Tibial nerve (tissue), 4 donors: ENCODE results near the gene PTPRM. TPM values are rescaled to one million over a fixed set of nuclear protein-coding genes. Genes with fewer than 3 reads are reported as not detected.

Source experiments
- DNase-seq, 2 donors: peaks; one replicate each; pipeline ENCODE4 v3.0.0-alpha.2; 2019; ENCODE audit warnings: low spot score in 2 of 2
- H3K27ac ChIP-seq, 4 donors: fragments of 200-600 bp; sonication (generic) in 3 of 4; one replicate each; pipeline ENCODE4 v1.5.1; 2017 to 2019; ENCODE audit warnings: mild to moderate bottlenecking in 1 of 4
- H3K27me3 ChIP-seq, 2 donors: fragments of 200-600 bp; sonication (generic) in 1 of 2; one replicate each; pipeline versions ENCODE4 v1.5.1 to v1.6.0; 2017 to 2019
- H3K36me3 ChIP-seq, 3 donors: fragments of 200-600 bp; sonication (generic); one replicate each; pipeline ENCODE4 v1.5.1; 2018 to 2019
- H3K4me1 ChIP-seq, 4 donors: fragments of 200-600 bp; sonication (generic) in 3 of 4; one replicate each; pipeline ENCODE4 v1.5.1; 2017 to 2019
- H3K4me3 ChIP-seq, 4 donors: fragments of 200-600 bp; sonication (generic) in 3 of 4; one replicate each; pipeline ENCODE4 v1.5.1; 2017 to 2019; ENCODE audit warnings: mild to moderate bottlenecking in 1 of 4, moderate library complexity in 1 of 4
- H3K9me3 ChIP-seq, 4 donors: fragments of 200-600 bp; sonication (generic) in 3 of 4; one replicate each; pipeline ENCODE4 v1.5.1; 2017 to 2019
- CTCF ChIP-seq, 5 experiments: fragments of 200-600 bp in 3 of 5; fragments of 450-650 bp in 2 of 5; sonication (generic) in 3 of 5; IDR thresholded peaks; one replicate each; pipeline ENCODE4 v1.5.1; 2016 to 2019; ENCODE audit warnings: antibody characterized with exemption in 5 of 5, mild to moderate bottlenecking in 3 of 5, moderate library complexity in 2 of 5
- EP300 ChIP-seq, 2 donors: sonication (generic); formaldehyde crosslinking; IDR thresholded peaks; one replicate each; pipeline ENCODE4 v1.6.1; 2017; ENCODE audit warnings: antibody characterized with exemption in 2 of 2, mild to moderate bottlenecking in 1 of 2
- POLR2A ChIP-seq, 2 donors: fragments of 450-650 bp; IDR thresholded peaks; one replicate each; pipeline ENCODE4 v1.6.1; 2017; ENCODE audit warnings: antibody characterized with exemption in 2 of 2, mild to moderate bottlenecking in 2 of 2, moderate library complexity in 2 of 2
- WGBS, 2 donors: methylation state at CpG; one replicate each; pipeline ENCODE4 v1.1.5; 2018; 5-methylcytosine and 5-hydroxymethylcytosine counted together
- total RNA-seq, 4 donors: library from RNA; depleted of rRNA; stranded (reverse); fragments of >200 nt; gene quantifications; one replicate each; pipeline ENCODE4 v1.1.0, GENCODE V29; 2016

PTPRM gene
- total RNA-seq, 4 donors from 2014 or later, result 62.2 to 92.4 (median 80.7) TPM

GRCh38 chr18:7676253-7676873 is 109.2 kb downstream of the PTPRM start:
- H3K27ac ChIP-seq, result no peak overlapping the region
- peaks cover 0 to 12% (median 0%) of the 10 kb centered on the region in 4 donors for H3K4me1 ChIP-seq
- H3K27me3 ChIP-seq, result no peaks in the 10 kb centered on the region
- H3K9me3 ChIP-seq, result no peaks in the 10 kb centered on the region
- WGBS, 2 donors, result 79 to 93% methylated on average over 8 of the region's 8 CpGs
- H3K36me3 ChIP-seq, result no peaks in the 10 kb centered on the region
- no peak for DNase-seq
- H3K4me3 ChIP-seq, result no peak overlapping the region
- no peak for TF ChIP-seq POLR2A (IDR thresholded peaks at IDR 0.05)
- TF ChIP-seq CTCF (IDR thresholded peaks at IDR 0.05), result no peak
- TF ChIP-seq EP300 (IDR thresholded peaks at IDR 0.05), result no peak

GRCh38 chr18:7677001-7677400 is 109.9 kb downstream of the PTPRM start:
- H3K4me1 ChIP-seq, result peaks cover 0 to 16% (median 0%) of the 10 kb centered on the region in 4 donors
- no peak overlapping the region for H3K4me3 ChIP-seq
- H3K36me3 ChIP-seq, result no peaks in the 10 kb centered on the region
- no peak for DNase-seq
- no peak for TF ChIP-seq POLR2A (IDR thresholded peaks at IDR 0.05)
- TF ChIP-seq CTCF (IDR thresholded peaks at IDR 0.05), result no peak
- TF ChIP-seq EP300 (IDR thresholded peaks at IDR 0.05), result no peak
- H3K9me3 ChIP-seq, result no peaks in the 10 kb centered on the region
- no peak overlapping the region for H3K27ac ChIP-seq
- 65 to 68% methylated on average over 4 of the region's 4 CpGs for WGBS, 2 donors
- no peaks in the 10 kb centered on the region for H3K27me3 ChIP-seq

- no peaks in the 10 kb centered on the region for H3K9me3 ChIP-seq
- H3K27ac ChIP-seq, result no peak overlapping the region
- H3K4me1 ChIP-seq, result peaks cover 0 to 16% (median 0%) of the 10 kb centered on the region in 4 donors
- H3K4me3 ChIP-seq, result no peak overlapping the region
- no peak for DNase-seq
- WGBS, 2 donors, result 87 to 88% methylated on average over 4 of the region's 4 CpGs
- H3K36me3 ChIP-seq, result no peaks in the 10 kb centered on the region
- H3K27me3 ChIP-seq, result no peaks in the 10 kb centered on the region
- TF ChIP-seq EP300 (IDR thresholded peaks at IDR 0.05) (no peak), POLR2A (IDR thresholded peaks at IDR 0.05) (no peak), CTCF (IDR thresholded peaks at IDR 0.05) (no peak)
These were observed 110.3 kb downstream of the PTPRM start for GRCh38 chr18:7677424-7677823.

GRCh38 chr18:7678389-7678788 is 111.3 kb downstream of the PTPRM start:
- Histone ChIP-seq H3K4me1 (peaks cover 0 to 16% (median 0%) of the 10 kb centered on the region in 4 donors), H3K4me3 (no peak overlapping the region), H3K27ac (no peak overlapping the region), H3K9me3 (no peaks in the 10 kb centered on the region), H3K36me3 (no peaks in the 10 kb centered on the region), H3K27me3 (no peaks in the 10 kb centered on the region)
- WGBS, 2 donors, result 96 to 97% methylated on average over 8 of the region's 8 CpGs
- TF ChIP-seq EP300 (IDR thresholded peaks at IDR 0.05) (no peak), CTCF (IDR thresholded peaks at IDR 0.05) (no peak), POLR2A (IDR thresholded peaks at IDR 0.05) (no peak)
- DNase-seq, result no peak

- 73 to 88% methylated on average over 4 of the region's 4 CpGs for WGBS, 2 donors
These were observed 111.7 kb downstream of the PTPRM start for GRCh38 chr18:7678801-7679200.

More at GRCh38 chr18:7678801-7679200, 111.7 kb downstream of the PTPRM start:
- no peak overlapping the region for H3K4me3 ChIP-seq
- no peak overlapping the region for H3K27ac ChIP-seq
- H3K27me3 ChIP-seq, result no peaks in the 10 kb centered on the region
- no peak for TF ChIP-seq POLR2A (IDR thresholded peaks at IDR 0.05)
- no peak for TF ChIP-seq CTCF (IDR thresholded peaks at IDR 0.05)
- H3K9me3 ChIP-seq, result no peaks in the 10 kb centered on the region
- DNase-seq, result no peak
- no peaks in the 10 kb centered on the region for H3K36me3 ChIP-seq
- H3K4me1 ChIP-seq, result peaks cover 0 to 16% (median 0%) of the 10 kb centered on the region in 4 donors
